T-helper 1 cell treated with Interleukin-12 subunit alpha and Interleukin-12 subunit beta and Interleukin-4 antibody, amounts not matched to agents 30 μg/mL and 1 μg/mL, for 36 hours (primary cell): ENCODE measurements around the gene SMC1A.
"Not testable (repeated sequence)": the region's sequence is repeated elsewhere in the genome, so short reads cannot be mapped to it uniquely, and the experiment has no call there.

ENCODE experiments used
- H3K27ac Mint-ChIP-seq: one replicate; pipeline ENCODE4 v1.8.0; 2021; ENCODE audit warnings: mild to moderate bottlenecking, mixed read lengths
- H3K27me3 Mint-ChIP-seq: one replicate; pipeline ENCODE4 v1.8.0; 2021; ENCODE audit warnings: low read depth, mixed read lengths
- H3K36me3 Mint-ChIP-seq: one replicate; pipeline ENCODE4 v1.8.0; 2021; ENCODE audit warnings: low read depth, mixed read lengths
- H3K4me1 Mint-ChIP-seq: one replicate; pipeline ENCODE4 v1.8.0; 2021; ENCODE audit warnings: low read depth, mixed read lengths
- H3K4me3 Mint-ChIP-seq: one replicate; pipeline ENCODE4 v1.8.0; 2021; ENCODE audit warnings: mild to moderate bottlenecking, moderate library complexity, mixed read lengths
- H3K9me3 Mint-ChIP-seq: one replicate; pipeline ENCODE4 v1.8.0; 2021; ENCODE audit warnings: mixed read lengths

SMC1A gene

GRCh38 chrX:53438174-53438831 lies 15.8 kb upstream of the SMC1A start:
- no peak overlapping the region for H3K4me3 Mint-ChIP-seq

GRCh38 chrX:53437206-53437605 lies 14.8 kb upstream of the SMC1A start:
- Mint-ChIP-seq H3K27ac (no peak overlapping the region), H3K27me3 (no peaks in the 10 kb centered on the region), H3K9me3 (no peaks in the 10 kb centered on the region), H3K36me3 (peaks cover 3% of the 10 kb centered on the region), H3K4me1 (peaks cover 28% of the 10 kb centered on the region), H3K4me3 (no peak overlapping the region)

More at GRCh38 chrX:53438174-53438831, 15.8 kb upstream of the SMC1A start:
- Mint-ChIP-seq H3K4me1 (peaks cover 28% of the 10 kb centered on the region), H3K9me3 (no peaks in the 10 kb centered on the region), H3K27ac (no peak overlapping the region), H3K36me3 (peaks cover 3% of the 10 kb centered on the region), H3K27me3 (no peaks in the 10 kb centered on the region)

GRCh38 chrX:53435997-53436396 lies 13.5 kb upstream of the SMC1A start:
- H3K36me3 Mint-ChIP-seq, result peaks cover 7% of the 10 kb centered on the region

GRCh38 chrX:53433651-53434639 lies 11.5 kb upstream of the SMC1A start, which contains the start of gene HSD17B10:
Gene HSD17B10, minus strand, starts transcription at chrX:53434370. Its CDS starts 25 bp downstream, at chrX:53434345.
- Mint-ChIP-seq H3K4me1 (peaks cover 16% of the 10 kb centered on the region), H3K27ac (peak within 1 kb of the TSS; percentile 87)

More at GRCh38 chrX:53435997-53436396, 13.5 kb upstream of the SMC1A start:
- no peaks in the 10 kb centered on the region for H3K27me3 Mint-ChIP-seq
- H3K4me1 Mint-ChIP-seq, result peaks cover 21% of the 10 kb centered on the region
- H3K9me3 Mint-ChIP-seq, result no peaks in the 10 kb centered on the region
- no peak overlapping the region for H3K4me3 Mint-ChIP-seq
- H3K27ac Mint-ChIP-seq, result no peak overlapping the region

GRCh38 chrX:53430231-53430630 lies 7.8 kb upstream of the SMC1A start:
- H3K36me3 Mint-ChIP-seq, result peaks cover 13% of the 10 kb centered on the region
- no peaks in the 10 kb centered on the region for H3K9me3 Mint-ChIP-seq
- no peaks in the 10 kb centered on the region for H3K27me3 Mint-ChIP-seq
- H3K4me3 Mint-ChIP-seq, result no peak overlapping the region
- H3K27ac Mint-ChIP-seq, result no peak overlapping the region
- peaks cover 8% of the 10 kb centered on the region for H3K4me1 Mint-ChIP-seq

More at GRCh38 chrX:53433651-53434639, 11.5 kb upstream of the SMC1A start, which contains the start of gene HSD17B10:
- Mint-ChIP-seq H3K27me3 (no peaks in the 10 kb centered on the region), H3K9me3 (no peaks in the 10 kb centered on the region), H3K4me3 (peak within 1 kb of the TSS; percentile 95), H3K36me3 (peaks cover 13% of the 10 kb centered on the region)

- Mint-ChIP-seq H3K27ac (no peak overlapping the region), H3K9me3 (no peaks in the 10 kb centered on the region), H3K4me3 (no peak overlapping the region), H3K27me3 (no peaks in the 10 kb centered on the region), H3K4me1 (peaks cover 4% of the 10 kb centered on the region), H3K36me3 (peaks cover 13% of the 10 kb centered on the region)
These were observed 7.3 kb upstream of the SMC1A start for GRCh38 chrX:53429755-53430154.

GRCh38 chrX:53422861-53423306 lies 430 bp upstream of the SMC1A start, which contains the start of gene RIBC1:
Gene RIBC1, plus strand, starts transcription at chrX:53422873. Its CDS starts 3,404 bp downstream, at chrX:53426277.
- Mint-ChIP-seq H3K4me3 (peak within 1 kb of the TSS; percentile 95), H3K27me3 (no peaks in the 10 kb centered on the region), H3K9me3 (no peaks in the 10 kb centered on the region), H3K36me3 (peaks cover 2% of the 10 kb centered on the region), H3K27ac (peak within 1 kb of the TSS; percentile 98), H3K4me1 (peaks cover 26% of the 10 kb centered on the region)

- Mint-ChIP-seq H3K27ac (peak overlapping the region; percentile 98), H3K27me3 (no peaks in the 10 kb centered on the region), H3K4me3 (peak overlapping the region; percentile 95), H3K9me3 (no peaks in the 10 kb centered on the region), H3K4me1 (peaks cover 28% of the 10 kb centered on the region), H3K36me3 (peaks cover 2% of the 10 kb centered on the region)
These were observed 725 bp downstream of the SMC1A start for GRCh38 chrX:53421772-53422085.

- H3K36me3 Mint-ChIP-seq, result peaks cover 2% of the 10 kb centered on the region
- peak overlapping the region; percentile 98 for H3K27ac Mint-ChIP-seq
- peak overlapping the region; percentile 95 for H3K4me3 Mint-ChIP-seq
These were observed 1.3 kb downstream of the SMC1A start for GRCh38 chrX:53421125-53421524.

GRCh38 chrX:53420351-53420750 lies 2.1 kb downstream of the SMC1A start:
- not testable (repeated sequence) for H3K27me3 Mint-ChIP-seq, H3K27ac Mint-ChIP-seq, H3K9me3 Mint-ChIP-seq, H3K36me3 Mint-ChIP-seq
- Mint-ChIP-seq H3K4me1 (peaks cover 28% of the 10 kb centered on the region), H3K4me3 (peak overlapping the region; percentile 95)

More at GRCh38 chrX:53421125-53421524, 1.3 kb downstream of the SMC1A start:
- H3K27me3 Mint-ChIP-seq, result no peaks in the 10 kb centered on the region
- peaks cover 28% of the 10 kb centered on the region for H3K4me1 Mint-ChIP-seq
- no peaks in the 10 kb centered on the region for H3K9me3 Mint-ChIP-seq

- Mint-ChIP-seq H3K27ac (no peak overlapping the region), H3K9me3 (no peaks in the 10 kb centered on the region)
These were observed 10.0 kb downstream of the SMC1A start for GRCh38 chrX:53412446-53412845.

GRCh38 chrX:53403535-53403934 lies 18.9 kb downstream of the SMC1A start:
- peaks cover 27% of the 10 kb centered on the region for H3K36me3 Mint-ChIP-seq
- no peak overlapping the region for H3K27ac Mint-ChIP-seq
- H3K9me3 Mint-ChIP-seq, result no peaks in the 10 kb centered on the region
- no peaks in the 10 kb centered on the region for H3K4me1 Mint-ChIP-seq
- no peaks in the 10 kb centered on the region for H3K27me3 Mint-ChIP-seq
- no peak overlapping the region for H3K4me3 Mint-ChIP-seq

More at GRCh38 chrX:53412446-53412845, 10.0 kb downstream of the SMC1A start:
- Mint-ChIP-seq H3K4me3 (no peak overlapping the region), H3K27me3 (no peaks in the 10 kb centered on the region), H3K36me3 (peaks cover 21% of the 10 kb centered on the region), H3K4me1 (peaks cover 1% of the 10 kb centered on the region)

GRCh38 chrX:53398216-53398615 lies 24.2 kb downstream of the SMC1A start:
- Mint-ChIP-seq H3K4me3 (no peak overlapping the region), H3K36me3 (peaks cover 33% of the 10 kb centered on the region), H3K27ac (no peak overlapping the region), H3K9me3 (no peaks in the 10 kb centered on the region), H3K4me1 (no peaks in the 10 kb centered on the region), H3K27me3 (no peaks in the 10 kb centered on the region)

GRCh38 chrX:53395605-53396298 lies 26.7 kb downstream of the SMC1A start:
- H3K36me3 Mint-ChIP-seq, result peaks cover 29% of the 10 kb centered on the region
- H3K4me3 Mint-ChIP-seq, result no peak overlapping the region
- H3K9me3 Mint-ChIP-seq, result no peaks in the 10 kb centered on the region
- no peaks in the 10 kb centered on the region for H3K27me3 Mint-ChIP-seq
- no peaks in the 10 kb centered on the region for H3K4me1 Mint-ChIP-seq
- H3K27ac Mint-ChIP-seq, result no peak overlapping the region
